NCI-H2171 (cell line): ENCODE data around the gene ATF6.
"Not testable (repeated sequence)": the region's sequence is repeated elsewhere in the genome, so short reads cannot be mapped to it uniquely, and the experiment has no call there.

Experiments
- DNase-seq: peaks from one replicate; lab custom pipeline; 2025; lab: John Stamatoyannopoulos, UW

The ATF6 gene

GRCh38 chr1:161832299-161832907, 66.3 kb downstream of the ATF6 start:
- not testable (repeated sequence) for DNase-seq

- DNase-seq, result no peak
Observed at GRCh38 chr1:161834967-161835550, 68.9 kb downstream of the ATF6 start.

GRCh38 chr1:161836018-161836417, 69.9 kb downstream of the ATF6 start:
- DNase-seq, result no peak

GRCh38 chr1:161838362-161838761, 72.2 kb downstream of the ATF6 start:
- no peak for DNase-seq

- no peak for DNase-seq
Observed at GRCh38 chr1:161838885-161839284, 72.8 kb downstream of the ATF6 start.

GRCh38 chr1:161839591-161839990, 73.5 kb downstream of the ATF6 start:
- DNase-seq, result no peak

GRCh38 chr1:161840363-161840762, 74.2 kb downstream of the ATF6 start:
- no peak for DNase-seq

GRCh38 chr1:161843156-161843555, 77.0 kb downstream of the ATF6 start:
- no peak for DNase-seq

- no peak for DNase-seq
Observed at GRCh38 chr1:161844696-161845095, 78.6 kb downstream of the ATF6 start.

GRCh38 chr1:161848676-161849075, 82.6 kb downstream of the ATF6 start:
- no peak for DNase-seq

- DNase-seq, result no peak
Observed at GRCh38 chr1:161849518-161849917, 83.4 kb downstream of the ATF6 start.

GRCh38 chr1:161855260-161855659, 89.1 kb downstream of the ATF6 start:
- no peak for DNase-seq

GRCh38 chr1:161858271-161858670, 92.2 kb downstream of the ATF6 start:
- no peak for DNase-seq

GRCh38 chr1:161863549-161863948, 97.4 kb downstream of the ATF6 start:
- no peak for DNase-seq

- no peak for DNase-seq
Observed at GRCh38 chr1:161864577-161864976, 98.5 kb downstream of the ATF6 start.

GRCh38 chr1:161866241-161866640, 100.1 kb downstream of the ATF6 start:
- DNase-seq, result no peak

- no peak for DNase-seq
Observed at GRCh38 chr1:161868832-161869231, 102.7 kb downstream of the ATF6 start.

- no peak for DNase-seq
Observed at GRCh38 chr1:161869291-161869690, 103.2 kb downstream of the ATF6 start.

GRCh38 chr1:161872506-161872905, 106.4 kb downstream of the ATF6 start:
- DNase-seq, result no peak

- DNase-seq, result no peak
Observed at GRCh38 chr1:161879261-161879660, 113.1 kb downstream of the ATF6 start.

GRCh38 chr1:161884475-161884874, 118.4 kb downstream of the ATF6 start:
- DNase-seq, result no peak

GRCh38 chr1:161885003-161885402, 118.9 kb downstream of the ATF6 start:
- no peak for DNase-seq

- DNase-seq, result no peak
Observed at GRCh38 chr1:161885759-161886158, 119.6 kb downstream of the ATF6 start.

GRCh38 chr1:161886589-161886988, 120.5 kb downstream of the ATF6 start:
- no peak for DNase-seq
